Medulla oblongata (tissue), 1 donor: ENCODE results near the gene ANKK1.

Experiments
- DNase-seq: peaks from one replicate; pipeline ENCODE4 v3.0.0-alpha.2; 2015; ENCODE audit errors: extremely low spot score

The ANKK1 gene

DNA sequence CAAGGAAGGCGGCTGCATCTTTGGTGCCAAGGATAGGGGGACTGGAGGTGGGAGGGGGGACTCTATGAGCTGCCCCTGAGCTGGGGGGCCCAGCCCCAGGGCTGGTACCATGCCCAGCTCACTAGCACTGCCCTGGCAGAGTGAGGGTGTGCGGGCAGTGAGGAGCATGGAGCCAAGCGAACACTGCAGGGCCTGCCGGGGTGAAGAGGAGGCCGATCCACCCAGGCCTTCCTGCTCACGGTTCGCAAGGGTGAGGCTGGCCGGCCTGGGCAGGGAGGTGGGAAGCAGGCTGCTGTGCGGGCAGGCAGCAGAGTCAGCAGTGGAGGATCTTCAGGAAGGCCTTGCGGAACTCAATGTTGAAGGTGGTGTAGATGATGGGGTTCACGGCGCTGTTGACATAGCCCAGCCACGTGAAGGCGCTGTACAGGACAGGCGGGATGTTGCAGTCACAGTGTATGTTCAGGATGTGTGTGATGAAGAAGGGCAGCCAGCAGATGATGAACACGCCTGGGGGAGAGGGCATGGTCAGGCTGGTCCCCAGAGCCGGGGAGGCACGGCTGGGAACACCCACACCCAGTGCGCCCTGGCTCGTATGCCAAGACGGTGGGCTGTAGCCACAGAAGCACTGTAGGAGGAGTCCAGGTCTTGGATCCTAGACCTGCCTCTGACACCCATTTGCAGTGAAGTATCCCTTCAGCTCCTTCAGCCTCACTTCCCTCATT lies 23.0 kb downstream of the ANKK1 start:
- no peak for DNase-seq

DNA sequence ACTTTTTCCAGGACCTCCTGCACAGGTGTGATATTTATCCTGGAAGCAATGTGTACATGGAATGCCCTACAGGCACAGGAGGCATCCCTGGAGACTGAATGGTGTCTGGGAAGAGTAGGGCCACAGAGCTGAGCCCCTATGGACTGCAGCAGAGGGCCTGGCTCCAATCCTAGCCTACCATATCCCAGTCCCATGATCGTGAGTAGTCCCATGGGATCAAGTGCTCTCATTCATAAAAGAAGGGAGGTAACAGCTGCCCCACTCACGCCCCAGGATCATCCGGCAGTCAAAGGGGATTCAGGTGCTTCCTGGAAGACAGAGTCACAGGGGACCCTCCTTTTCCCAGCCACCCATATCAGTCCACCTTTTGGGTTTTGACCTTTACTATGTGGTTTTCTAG lies 24.0 kb downstream of the ANKK1 start:
- DNase-seq, result no peak

DNA sequence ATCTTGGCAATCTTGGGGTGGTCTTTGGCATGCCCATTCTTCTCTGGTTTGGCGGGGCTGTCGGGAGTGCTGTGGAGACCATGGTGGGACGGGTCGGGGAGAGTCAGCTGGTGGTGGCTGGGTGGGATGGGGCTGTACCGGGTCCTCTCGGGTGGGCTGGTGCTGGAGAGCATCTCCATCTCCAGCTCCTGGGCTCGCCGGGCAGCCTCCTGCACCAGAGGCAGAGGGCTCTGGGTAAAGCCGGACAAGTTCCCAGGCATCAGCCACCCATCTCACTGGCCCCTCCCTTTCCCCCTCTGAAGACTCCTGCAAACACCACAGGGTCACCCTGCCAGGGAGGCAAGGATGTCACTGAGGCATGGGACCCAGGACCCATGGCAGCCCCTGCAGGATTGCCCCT lies 25.1 kb downstream of the ANKK1 start:
- no peak for DNase-seq

DNA sequence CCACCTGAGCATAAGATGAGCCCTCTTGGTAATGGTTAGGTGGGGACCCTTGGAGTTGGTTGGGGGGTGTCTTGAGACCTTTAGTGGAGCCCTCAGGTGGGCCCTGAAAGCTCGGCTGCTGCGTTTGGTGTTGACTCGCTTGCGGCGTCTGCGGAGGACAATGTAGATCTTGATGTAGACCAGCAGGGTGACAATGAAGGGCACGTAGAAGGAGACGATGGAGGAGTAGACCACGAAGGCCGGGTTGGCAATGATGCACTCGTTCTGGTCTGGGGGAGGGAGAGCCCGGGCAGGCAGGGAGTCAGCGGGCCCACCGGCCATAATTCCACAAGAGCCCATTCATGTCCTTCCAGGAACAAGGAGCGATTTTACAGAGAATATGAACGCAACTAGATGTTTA lies 27.8 kb downstream of the ANKK1 start:
- DNase-seq, result no peak

DNA sequence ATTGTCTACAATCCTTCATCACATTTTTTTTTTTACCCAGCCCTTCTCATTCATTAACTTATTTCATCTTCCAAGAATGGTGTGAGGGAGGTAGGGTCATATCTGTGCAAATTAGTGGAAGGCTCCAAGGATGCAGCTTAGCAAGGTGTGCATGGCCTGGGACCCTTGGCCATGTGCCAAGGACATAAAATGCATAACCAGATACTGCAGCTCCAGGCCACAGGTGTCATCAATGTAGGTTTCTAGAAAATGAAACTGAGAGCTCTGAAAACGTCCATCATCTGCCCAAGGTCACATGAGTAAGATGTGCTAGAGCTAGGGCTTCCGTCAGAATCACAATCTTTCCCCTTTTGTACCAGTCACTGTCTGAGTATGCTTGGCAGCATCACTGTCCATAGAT lies 29.8 kb downstream of the ANKK1 start:
- DNase-seq, result no peak

DNA sequence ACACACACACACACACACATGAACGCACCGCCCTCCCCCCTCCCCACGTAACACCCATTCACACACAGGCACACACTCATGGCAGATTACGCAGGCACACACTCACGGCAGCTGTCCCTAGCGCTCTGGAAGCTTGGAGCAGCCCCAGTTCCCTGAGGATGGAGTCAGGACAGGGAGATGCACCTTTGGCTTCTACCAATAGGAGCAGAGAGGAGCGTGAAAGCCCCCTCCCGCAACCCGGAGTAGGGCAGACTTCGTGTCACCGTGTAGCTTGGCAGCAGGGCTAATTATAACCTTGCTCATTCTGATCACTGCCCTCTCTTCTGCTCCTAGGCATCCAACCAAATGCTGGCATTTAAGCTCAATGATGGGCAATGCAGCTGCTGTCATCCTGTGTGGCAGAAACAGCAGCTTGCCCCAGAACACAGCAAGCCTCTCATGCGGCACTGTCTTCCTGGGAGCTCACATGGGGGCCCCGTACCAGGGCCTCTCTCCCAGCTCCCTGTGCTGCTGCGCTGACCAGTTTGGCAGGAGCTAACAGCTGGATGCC lies 31.9 kb downstream of the ANKK1 start:
- DNase-seq, result no peak

DNA sequence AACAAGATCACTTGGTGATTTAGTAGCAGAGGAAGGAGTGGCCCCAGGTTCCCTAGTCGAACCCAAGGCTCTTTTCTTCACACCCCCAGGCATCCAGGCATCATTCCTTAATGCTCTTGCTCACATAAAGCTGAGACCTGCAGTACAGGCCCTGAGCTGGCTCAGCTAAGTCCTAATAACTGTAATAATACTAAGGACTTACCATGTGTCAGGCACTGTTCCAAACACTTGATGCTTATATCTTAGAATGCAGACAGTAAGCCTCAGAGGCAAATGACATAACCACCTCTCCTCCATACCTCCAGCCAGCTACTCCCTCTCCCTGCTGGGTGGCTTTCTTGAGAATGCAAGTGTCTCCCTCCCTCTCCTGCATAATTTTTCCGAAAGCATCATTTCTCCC lies 33.2 kb downstream of the ANKK1 start:
- no peak for DNase-seq

DNA sequence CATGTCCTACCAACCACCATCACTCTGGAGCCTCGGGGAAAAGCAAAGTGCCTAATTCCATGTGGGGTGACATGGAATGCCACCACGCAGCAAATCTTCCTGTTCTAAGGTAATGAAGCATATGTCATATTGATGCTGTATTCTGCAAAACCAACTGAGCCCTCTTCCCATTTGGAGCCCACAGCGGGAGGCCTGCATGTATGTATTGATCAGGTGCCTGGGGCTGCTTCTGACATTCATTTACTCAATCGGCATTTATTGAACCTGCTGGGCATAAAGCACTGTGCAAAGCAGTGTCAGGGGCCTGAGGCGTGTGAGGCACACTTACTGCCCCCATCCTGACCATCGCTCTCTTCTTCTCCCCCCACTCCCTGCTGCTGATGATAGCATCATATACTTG lies 39.1 kb downstream of the ANKK1 start:
- no peak for DNase-seq

DNA sequence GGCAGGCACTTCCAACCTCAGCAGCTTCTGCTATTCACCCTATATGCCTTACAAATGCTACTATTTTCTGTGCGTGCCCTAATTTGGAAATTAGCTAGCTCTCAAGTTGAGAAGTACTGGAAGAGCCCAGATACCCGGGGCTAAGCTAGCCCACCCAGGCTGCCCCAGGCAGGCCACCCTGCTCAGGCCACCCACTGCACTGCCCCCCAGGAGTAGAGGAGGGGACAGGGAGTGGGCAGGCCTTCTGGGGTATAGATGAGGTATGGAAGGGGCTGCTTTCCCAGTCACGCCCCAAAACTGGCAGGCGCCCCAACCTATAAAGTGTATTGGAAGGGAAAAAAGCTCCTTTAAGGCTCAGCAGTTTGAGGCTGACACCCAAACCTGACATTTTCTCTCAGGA lies 44.2 kb downstream of the ANKK1 start:
- no peak for DNase-seq

DNA sequence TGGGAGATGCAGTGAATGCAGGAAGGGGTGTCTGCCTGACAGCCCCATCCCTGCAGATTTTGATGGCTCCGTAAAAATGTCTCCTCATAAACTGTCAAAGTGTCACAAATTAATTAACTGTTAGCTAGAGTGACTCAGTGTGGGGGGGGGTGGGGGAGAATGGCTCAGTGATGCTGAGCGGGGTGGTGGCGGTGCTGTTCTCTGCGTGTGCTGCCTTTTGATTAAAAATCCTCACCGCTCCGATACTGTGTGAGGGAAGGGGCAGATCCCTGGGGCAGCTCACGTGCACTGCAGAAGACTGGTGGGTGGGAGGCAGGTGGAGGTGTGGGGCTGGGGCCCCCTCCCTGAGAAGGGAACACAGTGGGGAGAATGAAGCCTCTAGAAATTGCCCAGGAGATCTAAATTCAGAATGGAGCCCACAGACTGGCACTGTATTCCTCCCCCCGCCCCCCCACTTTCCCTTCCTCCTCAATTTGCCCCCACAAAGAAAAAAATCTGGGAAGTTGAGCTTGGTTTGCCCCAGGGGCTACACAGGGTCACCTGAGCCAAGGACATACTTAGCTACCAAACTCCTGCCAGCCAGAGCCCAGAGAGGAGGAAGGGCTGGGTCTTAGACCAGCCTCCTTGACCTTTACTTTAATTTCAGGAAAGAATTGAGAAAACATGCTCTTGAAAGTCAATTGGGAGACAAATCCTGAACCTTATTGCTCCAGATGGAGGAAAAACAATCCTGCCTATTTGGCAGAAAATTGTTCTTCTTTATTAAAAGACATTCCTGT lies 47.8 kb downstream of the ANKK1 start:
- no peak for DNase-seq

DNA sequence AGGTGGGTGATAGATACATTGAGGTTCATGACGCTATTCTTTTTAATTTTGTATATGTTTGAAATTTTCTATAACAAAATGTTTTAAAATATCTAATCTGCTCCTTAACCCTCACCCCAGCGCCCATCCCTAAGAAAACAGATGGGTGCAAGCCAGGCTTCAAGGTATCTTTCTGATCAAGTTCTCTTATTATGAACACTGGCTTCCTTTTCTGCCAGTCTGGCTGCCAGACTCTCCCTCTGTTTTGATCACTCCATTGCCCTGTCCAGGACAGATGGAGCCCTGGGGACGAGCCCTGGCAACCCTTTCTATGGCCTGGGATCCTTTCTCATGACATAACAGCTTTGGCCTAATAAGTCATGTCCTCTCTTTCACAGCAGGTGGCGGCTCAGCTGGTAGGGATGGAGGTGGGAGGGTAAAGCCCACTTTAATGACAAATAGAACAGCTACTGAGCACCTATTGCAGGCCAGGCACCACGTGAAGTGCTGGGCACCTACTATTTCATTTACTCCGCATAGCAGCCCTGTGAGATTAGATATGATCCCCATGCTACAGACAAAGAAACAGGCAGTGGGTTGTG lies 49.2 kb downstream of the ANKK1 start:
- DNase-seq, result no peak

DNA sequence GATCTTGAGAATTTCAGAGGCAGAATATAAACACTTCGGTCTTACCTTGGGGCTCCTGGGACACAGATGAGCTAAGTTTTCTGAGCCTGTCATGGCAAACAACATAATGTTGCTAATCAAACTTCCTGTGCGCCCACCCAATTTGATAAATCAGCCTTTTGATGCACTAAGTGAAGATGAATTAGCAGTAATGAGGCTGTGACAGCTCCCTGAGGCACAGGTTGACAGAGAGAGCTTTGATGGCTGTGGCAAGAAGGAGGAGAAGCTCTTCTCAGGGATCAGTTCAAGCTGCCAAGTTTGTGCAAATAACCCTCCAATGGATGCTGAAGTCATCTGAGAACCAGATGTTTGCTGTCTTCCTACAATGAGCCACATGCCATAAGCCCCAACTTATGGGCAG lies 53.2 kb downstream of the ANKK1 start:
- DNase-seq, result no peak

DNA sequence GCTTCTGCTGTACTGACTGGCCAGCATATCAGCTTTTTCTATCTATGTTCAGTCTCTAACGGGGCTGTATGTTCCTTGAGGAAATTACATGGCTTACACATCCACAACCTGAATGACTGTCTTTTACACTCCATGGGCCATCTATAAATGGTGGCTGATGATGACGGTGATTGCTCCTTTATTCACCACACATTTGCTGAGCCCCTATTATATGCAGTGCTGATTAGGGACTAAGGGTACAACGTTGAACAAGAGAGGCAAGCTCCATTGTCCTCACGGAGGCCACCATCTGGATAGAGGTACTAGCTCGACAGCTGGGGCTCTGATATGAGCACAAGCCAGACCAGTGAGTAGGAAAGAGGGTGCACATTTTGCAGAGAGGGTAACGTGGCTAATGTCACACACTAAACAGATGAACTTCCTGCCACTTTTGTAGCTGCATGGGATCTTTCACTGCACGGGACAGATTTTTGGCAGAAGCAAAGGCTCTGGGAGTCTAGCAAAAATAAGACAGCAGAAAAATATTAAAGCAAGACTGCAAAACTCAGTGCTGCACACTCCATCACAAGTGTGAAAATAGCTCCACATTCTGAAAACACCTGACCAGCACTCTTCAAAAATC lies 57.0 kb downstream of the ANKK1 start:
- DNase-seq, result no peak

DNA sequence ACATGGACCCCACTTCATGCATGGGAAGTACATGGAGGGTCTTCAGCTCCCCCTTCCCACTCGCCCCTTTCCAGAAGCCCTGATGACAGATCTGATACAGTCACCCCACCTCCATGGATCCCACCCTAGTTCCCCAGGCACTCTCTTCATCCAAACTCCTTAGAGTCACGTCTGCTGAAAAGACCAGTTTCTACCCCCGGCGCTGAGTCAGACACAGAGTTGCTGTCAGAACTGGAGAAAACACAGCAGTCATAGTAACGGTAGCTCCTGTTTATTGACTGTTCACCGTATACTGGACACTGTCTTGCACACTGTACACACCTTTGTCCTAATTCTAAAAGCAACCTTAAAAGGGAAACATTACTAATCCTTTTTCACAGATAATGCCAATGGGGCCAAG lies 58.5 kb downstream of the ANKK1 start:
- DNase-seq, result no peak

DNA sequence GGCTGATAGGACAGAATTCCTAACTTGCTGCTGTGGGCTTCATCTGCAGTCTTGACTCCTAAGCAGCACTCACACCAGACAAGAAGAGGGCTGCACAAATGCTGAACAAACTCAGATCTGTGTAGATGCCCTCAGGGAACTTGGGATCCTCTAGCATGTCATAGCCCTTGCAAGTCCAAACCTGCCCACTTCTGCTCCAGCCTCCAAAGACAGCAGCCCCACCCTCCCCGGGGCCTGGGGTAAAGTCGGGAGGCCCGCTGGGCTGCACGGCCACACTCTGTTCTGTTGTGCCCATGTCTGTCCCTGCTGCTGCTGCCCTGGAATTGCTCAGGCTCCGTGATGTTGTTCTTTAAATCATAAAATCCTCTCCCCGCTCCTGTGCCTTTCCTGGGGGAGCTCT lies 59.4 kb downstream of the ANKK1 start:
- DNase-seq, result no peak

DNA sequence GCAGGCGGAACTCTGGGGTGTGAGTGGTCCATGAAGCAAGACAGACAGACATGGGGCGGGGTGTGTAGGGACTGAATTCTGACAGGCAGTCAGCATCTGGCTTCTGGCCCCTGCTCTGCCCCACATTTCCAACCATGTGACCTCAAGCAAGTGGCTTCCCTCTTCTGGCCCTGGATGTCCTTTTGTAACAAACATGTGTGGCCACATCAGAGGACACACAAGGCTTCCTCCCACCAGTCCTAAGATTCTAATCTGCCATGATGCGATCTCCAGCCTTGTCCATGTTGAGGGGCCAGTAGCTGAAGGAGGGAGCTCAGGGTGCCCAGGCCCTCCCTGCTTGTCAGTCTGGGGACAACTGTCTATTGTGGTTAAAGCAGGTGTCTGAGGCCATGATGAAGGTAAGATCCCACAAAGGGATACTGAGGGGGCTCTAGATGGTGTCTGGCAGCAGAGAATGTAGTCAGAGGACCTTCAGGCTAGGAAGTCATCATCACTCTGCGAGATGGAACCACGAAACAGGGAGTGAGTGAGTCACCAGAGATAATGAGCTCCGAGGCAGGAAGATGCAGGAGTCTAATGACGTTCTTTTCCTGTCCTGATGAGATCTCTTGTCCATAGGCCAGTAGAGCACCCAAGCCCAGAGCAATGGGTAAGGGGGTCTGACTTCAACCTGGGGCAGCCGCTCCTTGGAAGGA lies 60.2 kb downstream of the ANKK1 start:
- no peak for DNase-seq

DNA sequence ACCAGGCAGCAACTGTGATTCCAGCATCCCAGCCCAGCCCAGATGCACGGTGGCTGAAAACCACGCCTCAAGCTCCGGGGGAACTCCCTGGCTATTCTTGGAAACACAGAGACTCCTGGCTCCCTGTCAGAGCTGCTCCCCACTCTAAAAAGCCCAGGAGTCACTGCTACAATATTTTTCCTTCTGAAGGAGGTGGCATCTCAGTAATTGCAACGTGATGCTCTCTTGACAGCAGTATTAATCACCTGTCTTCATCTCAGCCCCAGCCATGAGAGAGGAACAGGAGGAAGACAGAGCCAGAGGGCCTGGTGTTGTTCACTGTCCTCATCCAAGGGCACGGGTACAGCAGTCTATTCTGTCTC lies 60.7 kb downstream of the ANKK1 start:
- DNase-seq, result no peak

DNA sequence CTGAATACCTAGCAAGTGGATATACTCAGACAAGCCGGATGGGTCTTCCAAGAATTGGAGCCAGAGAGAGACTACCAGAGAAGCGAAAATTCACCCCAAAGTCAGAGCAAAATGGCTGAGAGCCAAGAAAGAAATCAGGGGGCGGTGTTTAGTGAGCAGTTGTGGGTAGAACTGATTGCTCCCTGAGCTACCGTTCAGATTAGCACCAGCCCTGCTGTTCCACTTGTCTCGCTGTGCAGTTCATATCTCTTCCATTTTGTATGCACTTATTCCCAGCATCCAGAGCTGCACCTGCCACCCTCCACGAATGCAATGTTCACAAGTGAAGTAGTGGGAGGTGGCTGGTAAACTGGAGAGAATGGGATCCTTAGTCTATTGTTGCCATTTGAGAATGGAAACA lies 62.2 kb downstream of the ANKK1 start:
- DNase-seq, result no peak
